HG03558 (cell line): Measurements from ENCODE around the gene KCNE1.
"Not testable (repeated sequence)": the region's sequence is repeated elsewhere in the genome, so short reads cannot be mapped to it uniquely, and the experiment has no call there.

Experiments
- ATAC-seq: cut with Tn5 transposase; IDR thresholded peaks from one replicate; pipeline ENCODE4 v1.9.1; 2021; ENCODE audit warnings: moderate number of reproducible peaks; ENCODE audit not compliant: unreplicated experiment; ENCODE audit errors: extremely low read depth

The KCNE1 gene

GRCh38 chr21:34429710-34430109, 82.3 kb downstream of the KCNE1 start:
- not testable (repeated sequence) for ATAC-seq

DNA sequence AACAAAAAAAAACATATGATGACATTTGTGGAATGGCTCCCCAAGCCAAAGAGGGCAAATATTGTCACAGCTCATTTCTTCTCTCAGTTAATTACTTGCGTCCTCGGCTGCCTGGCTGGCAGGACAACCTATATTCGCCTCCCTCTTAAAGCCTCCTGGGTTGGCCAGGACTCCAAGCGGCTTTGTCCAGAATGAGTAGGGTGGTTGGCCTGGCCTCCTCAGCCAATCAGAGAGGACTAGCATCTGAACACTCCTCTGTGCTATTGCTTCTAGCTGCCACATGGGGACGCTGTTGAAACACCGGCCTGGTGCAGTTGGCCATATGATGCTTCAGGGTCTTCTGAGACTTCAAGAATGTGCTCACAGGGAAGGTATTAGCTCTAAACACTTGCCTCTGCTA, 83.6 kb downstream of the KCNE1 start:
- not testable (repeated sequence) for ATAC-seq

GRCh38 chr21:34427339-34427738, 84.7 kb downstream of the KCNE1 start:
- not testable (repeated sequence) for ATAC-seq

DNA sequence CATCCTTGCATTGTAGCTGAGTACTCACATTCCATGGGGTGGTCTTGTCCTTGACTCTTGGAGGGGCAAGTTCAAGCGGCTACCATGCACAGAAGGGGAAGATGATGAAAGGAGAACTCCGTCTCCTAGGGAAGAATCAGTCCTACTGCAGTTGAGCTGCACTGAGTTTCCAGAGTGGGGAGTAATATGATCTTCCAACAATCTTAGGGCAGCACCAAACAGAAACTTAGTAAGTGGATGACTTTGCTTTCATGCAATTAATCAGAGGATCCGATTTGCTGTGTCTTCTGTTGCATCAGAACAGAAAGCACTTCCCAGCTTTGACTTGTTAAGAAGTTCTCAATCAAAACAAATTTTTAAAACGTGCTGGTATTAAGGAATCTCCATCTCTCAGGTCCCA, 88.2 kb downstream of the KCNE1 start, which contains the start of gene SMIM34:
TSS of gene SMIM34 (minus strand) at position 147 of the 400 bp plus-strand sequence. CDS start at position 35, 112 bp downstream.
- not testable (repeated sequence) for ATAC-seq

GRCh38 chr21:34417448-34418077, 94.4 kb downstream of the KCNE1 start:
- not testable (repeated sequence) for ATAC-seq

GRCh38 chr21:34407294-34407693, 104.7 kb downstream of the KCNE1 start:
- not testable (repeated sequence) for ATAC-seq

DNA sequence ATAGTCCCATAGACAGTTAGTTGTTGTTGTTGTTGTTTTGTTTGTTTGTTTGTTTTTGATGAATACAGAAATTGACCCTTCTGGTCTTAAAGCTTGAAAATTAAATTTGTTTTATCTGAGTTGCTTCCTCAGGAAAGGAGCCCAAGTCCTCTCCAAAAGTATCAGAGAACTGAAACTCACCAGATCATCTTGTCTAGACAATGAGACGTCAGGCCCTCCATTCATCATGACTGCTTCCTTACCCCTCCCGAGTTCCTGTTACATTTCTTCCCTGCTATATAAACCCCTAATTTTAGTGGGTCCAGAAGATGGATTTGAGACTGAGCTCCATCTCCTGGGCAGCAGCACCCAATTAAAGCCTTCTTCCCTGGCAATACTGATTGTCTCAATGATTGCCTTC, 105.3 kb downstream of the KCNE1 start:
- ATAC-seq: not testable (repeated sequence)

GRCh38 chr21:34406102-34406501, 105.9 kb downstream of the KCNE1 start:
- not testable (repeated sequence) for ATAC-seq

GRCh38 chr21:34405686-34406085, 106.3 kb downstream of the KCNE1 start:
- ATAC-seq: not testable (repeated sequence)

GRCh38 chr21:34404742-34405141, 107.3 kb downstream of the KCNE1 start:
- ATAC-seq: not testable (repeated sequence)

DNA sequence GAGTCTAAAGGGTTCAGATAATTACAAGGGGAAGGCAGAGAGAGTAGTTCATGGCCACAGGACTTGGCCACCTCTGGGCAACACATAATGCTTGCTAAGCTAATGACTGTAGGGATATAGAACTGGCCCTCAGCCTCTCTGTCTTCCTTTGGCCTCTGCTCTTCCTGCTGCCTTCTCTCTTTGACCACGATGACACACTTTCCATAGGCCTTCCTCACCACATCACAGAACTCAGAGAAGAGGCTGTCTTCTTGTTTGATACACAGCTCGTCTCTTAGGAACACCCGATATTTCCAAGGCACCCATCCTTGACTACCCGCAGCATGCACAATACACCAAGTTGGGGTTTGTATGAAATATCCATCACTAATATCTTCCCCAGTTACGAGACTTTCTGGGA, 111.5 kb downstream of the KCNE1 start:
- ATAC-seq: not testable (repeated sequence)
